ENCODE results near the gene COX4I2.

The COX4I2 gene

GRCh38 chr20:31661625-31662371 is 24.1 kb downstream of the COX4I2 start:
- TF ChIP-seq, protein P1, sequence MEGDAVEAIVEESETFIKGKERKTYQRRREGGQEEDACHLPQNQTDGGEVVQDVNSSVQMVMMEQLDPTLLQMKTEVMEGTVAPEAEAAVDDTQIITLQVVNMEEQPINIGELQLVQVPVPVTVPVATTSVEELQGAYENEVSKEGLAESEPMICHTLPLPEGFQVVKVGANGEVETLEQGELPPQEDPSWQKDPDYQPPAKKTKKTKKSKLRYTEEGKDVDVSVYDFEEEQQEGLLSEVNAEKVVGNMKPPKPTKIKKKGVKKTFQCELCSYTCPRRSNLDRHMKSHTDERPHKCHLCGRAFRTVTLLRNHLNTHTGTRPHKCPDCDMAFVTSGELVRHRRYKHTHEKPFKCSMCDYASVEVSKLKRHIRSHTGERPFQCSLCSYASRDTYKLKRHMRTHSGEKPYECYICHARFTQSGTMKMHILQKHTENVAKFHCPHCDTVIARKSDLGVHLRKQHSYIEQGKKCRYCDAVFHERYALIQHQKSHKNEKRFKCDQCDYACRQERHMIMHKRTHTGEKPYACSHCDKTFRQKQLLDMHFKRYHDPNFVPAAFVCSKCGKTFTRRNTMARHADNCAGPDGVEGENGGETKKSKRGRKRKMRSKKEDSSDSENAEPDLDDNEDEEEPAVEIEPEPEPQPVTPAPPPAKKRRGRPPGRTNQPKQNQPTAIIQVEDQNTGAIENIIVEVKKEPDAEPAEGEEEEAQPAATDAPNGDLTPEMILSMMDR (IDR thresholded peaks at IDR 0.05; ENCODE audit: low read depth, low read length, missing control alignments): peak; percentile 64
- no peak overlapping the region; the same call in 1 of the 2 replicates for H3K4me3 ChIP-seq (replicated peaks; ENCODE audit: low read depth, low read length)
- DNase-seq (ENCODE audit: extremely low read depth, low read depth): no peak

DNA sequence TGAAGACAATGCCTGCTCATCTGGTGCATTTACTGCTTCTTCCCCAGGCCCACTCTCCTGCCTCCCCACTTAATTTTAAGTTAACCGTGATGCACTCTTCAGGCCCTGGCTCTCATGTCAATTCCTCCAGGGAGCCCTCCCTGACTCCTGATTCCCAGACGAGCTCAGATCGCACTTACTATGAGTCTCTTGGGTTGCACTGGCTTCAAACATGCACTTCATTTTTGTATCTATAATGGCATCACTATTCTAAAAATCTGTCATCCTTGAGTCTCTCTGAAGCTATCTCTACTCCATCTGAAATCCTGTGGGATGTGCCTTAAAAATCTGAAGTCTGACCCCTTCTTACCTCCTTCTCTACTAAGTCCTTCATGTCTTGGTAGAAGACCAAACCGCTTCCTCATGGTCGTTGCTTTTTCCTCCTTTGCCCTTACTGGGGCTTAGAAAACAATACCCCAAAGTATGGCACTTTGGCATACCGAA is 24.7 kb downstream of the COX4I2 start:
- DNase-seq (ENCODE audit: extremely low read depth, low read depth): no peak
- TF ChIP-seq, protein P1 (IDR thresholded peaks at IDR 0.05; ENCODE audit: low read depth, low read length, missing control alignments): no peak

DNA sequence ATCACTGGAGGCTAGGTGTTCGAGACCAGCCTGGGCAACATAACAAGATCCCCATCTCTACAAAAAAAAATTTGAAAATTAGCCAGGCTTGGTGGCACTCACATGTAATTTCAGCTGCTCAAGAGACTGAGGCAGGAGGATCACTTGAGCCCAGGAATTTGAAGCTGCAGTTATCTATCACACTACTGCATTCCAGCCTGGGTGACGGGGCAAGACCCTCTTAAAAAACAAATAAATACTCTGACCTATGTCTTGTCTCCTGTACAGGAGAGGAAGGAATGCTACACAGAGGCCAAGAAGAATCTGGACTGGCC is 25.8 kb downstream of the COX4I2 start:
- TF ChIP-seq, protein P1 (IDR thresholded peaks at IDR 0.05; ENCODE audit: low read depth, low read length, missing control alignments): no peak
- no peak for DNase-seq (ENCODE audit: extremely low read depth, low read depth)
- no peak overlapping the region for H3K4me3 ChIP-seq (replicated peaks; ENCODE audit: low read depth, low read length)

More for the DNA sequence above, 24.7 kb downstream of the COX4I2 start:
- H3K4me3 ChIP-seq (replicated peaks; ENCODE audit: low read depth, low read length): no peak overlapping the region

DNA sequence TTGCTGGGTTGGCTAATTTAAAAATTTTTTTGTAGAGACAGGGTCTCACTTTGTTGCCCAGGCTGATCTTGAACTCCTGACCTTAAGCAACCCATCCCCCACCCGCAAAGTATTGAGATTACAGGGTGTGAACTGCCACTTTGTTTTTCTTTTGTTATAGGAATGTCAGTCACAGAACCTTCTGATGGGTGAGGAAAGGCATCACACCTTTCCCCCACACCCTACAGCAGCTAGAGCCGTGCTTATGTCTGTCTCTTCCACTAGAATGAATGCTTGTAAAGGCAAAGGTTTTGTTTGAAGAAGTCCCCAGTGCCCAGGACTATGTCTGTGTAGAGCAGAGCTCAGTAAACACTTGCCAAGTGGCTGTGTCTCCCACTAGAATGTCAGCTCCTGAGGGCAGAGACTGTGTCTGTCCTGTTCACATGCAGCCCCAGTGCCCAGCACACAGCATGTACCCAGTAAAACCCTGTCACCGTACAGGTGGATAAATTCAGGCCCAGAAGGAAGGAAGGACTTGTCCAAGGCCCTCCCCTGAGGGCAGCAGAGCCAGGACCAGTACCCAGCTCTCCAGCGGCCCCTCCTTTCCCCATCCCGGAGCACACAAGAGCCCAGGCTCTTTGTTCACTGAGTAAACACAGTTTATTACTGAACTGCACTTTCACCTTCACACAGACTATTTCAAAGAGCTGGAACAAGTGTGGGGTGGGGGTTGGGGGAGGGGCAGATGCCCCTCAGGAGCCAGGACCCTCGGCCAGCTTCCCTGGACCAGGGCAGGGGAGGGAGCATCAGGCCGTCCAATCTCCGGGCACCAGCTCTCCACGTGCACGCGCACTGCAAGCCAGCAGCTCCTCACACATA is 26.4 kb downstream of the COX4I2 start:
- TF ChIP-seq, protein P1 (IDR thresholded peaks at IDR 0.05; ENCODE audit: low read depth, low read length, missing control alignments): no peak
- DNase-seq (ENCODE audit: extremely low read depth, low read depth): no peak
- H3K4me3 ChIP-seq (replicated peaks; ENCODE audit: low read depth, low read length): no peak overlapping the region

- DNase-seq (ENCODE audit: extremely low read depth, low read depth): no peak
- TF ChIP-seq, protein P1 (IDR thresholded peaks at IDR 0.05; ENCODE audit: low read depth, low read length, missing control alignments): no peak
- no peak overlapping the region for H3K4me3 ChIP-seq (replicated peaks; ENCODE audit: low read depth, low read length)
Observed at GRCh38 chr20:31664696-31665354, 27.1 kb downstream of the COX4I2 start.

DNA sequence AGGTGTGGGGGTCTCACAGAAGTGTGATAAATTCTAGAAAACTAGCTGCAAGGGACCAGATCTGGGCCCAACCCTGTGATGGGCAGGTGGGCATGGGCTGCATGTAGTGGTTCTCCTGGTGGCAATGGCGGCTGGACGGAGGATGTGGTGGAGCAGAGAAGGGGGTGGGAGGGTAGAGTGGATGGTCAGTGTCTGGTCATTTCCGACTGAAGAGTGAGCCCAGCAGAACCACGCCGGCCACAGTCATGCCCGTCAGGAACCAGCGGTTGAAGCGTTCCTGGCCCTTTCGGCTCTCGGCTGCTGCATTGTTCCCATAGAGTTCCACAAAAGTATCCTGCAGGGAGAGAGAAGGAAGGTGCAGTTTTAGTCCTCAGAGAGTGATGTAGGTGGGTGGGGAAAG is 28.0 kb downstream of the COX4I2 start:
- TF ChIP-seq, protein P1 (IDR thresholded peaks at IDR 0.05; ENCODE audit: low read depth, low read length, missing control alignments): no peak
- no peak overlapping the region for H3K4me3 ChIP-seq (replicated peaks; ENCODE audit: low read depth, low read length)
- DNase-seq (ENCODE audit: extremely low read depth, low read depth): no peak
